HCT116 (cell line): ENCODE data around the gene CAMSAP3. TPM values are rescaled to one million over a fixed set of nuclear protein-coding genes. Genes with fewer than 3 reads are reported as not detected.

Source experiments
- ATAC-seq: fragments of 200-7000 bp; cut with Tn5 transposase; 2 replicates; pipeline ENCODE4 v1.9.1; 2020; ENCODE audit warnings: mild to moderate bottlenecking, moderate library complexity
- BruUV-seq: library from RNA; stranded (reverse); fragments of 400-500 nt; replicated peaks from 2 replicates; lab custom pipeline; 2021; lab: Mats Ljungman, UMichigan
- CTCF ChIA-PET: fragments of 300-600 bp; sonication (Branson Sonifier 250); formaldehyde crosslinking; loops from one replicate; lab custom pipeline; 2021; ENCODE audit warnings: antibody characterized with exemption; lab: Charles Lee
- POLR2A ChIA-PET: fragments of 300-600, 350-600 bp; sonication (Branson Sonifier 250); formaldehyde crosslinking; loops from one replicate; lab custom pipeline; 2021; ENCODE audit warnings: antibody characterized with exemption; lab: Charles Lee
- RAD21 ChIA-PET, 2 experiments: fragments of 300-600 bp; sonication (Branson Sonifier 250); formaldehyde crosslinking; loops; one replicate each; lab custom pipeline; 2023; ENCODE audit warnings: low total read pairs in 2 of 2; ENCODE audit not compliant: uncharacterized antibody in 2 of 2, unreplicated experiment in 2 of 2, low non-redundant PET in 1 of 2; lab: Charles Lee
- DNase-seq: peaks from one replicate; pipeline ENCODE4 v3.0.0-alpha.2; 2010; ENCODE audit warnings: low read depth, low spot score
- H2AFZ ChIP-seq: fragments of 200-600 bp; shearing (Covaris generic), sonication (generic); 2 replicates; pipeline ENCODE4 v1.6.1; 2017; ENCODE audit warnings: low read depth, mixed run types, mixed read lengths, antibody characterized with exemption, low read length; ENCODE audit not compliant: poor library complexity, severe bottlenecking
- H3K27ac ChIP-seq: 2 replicates; pipeline ENCODE4 v1.5.1; 2012; ENCODE audit warnings: low read depth, low read length
- H3K27me3 ChIP-seq: fragments of 200-600 bp; sonication (generic); 2 replicates; pipeline ENCODE4 v1.6.1; 2016; ENCODE audit warnings: mixed run types, low read length, mixed read lengths; ENCODE audit not compliant: insufficient read depth
- H3K36me3 ChIP-seq, 2 experiments: fragments of 200-500 bp in 1 of 2; fragments of 200-600 bp in 1 of 2; sonication (Bioruptor generic) in 1 of 2; sonication (generic) in 1 of 2; 2 replicates each; pipeline versions ENCODE4 v1.5.1 to v1.6.1; 2014 to 2016; ENCODE audit warnings: low read length in 2 of 2, inconsistent platforms in 1 of 2, mixed read lengths in 1 of 2, mixed run types in 1 of 2; ENCODE audit not compliant: insufficient read depth in 2 of 2, control insufficient read depth in 1 of 2
- H3K4me1 ChIP-seq, 2 experiments: fragments of 200-600 bp in 1 of 2; sonication (generic) in 1 of 2; 2 replicates each; pipeline versions ENCODE4 v1.5.1 to v1.6.1; 2012 to 2017; ENCODE audit warnings: low read length in 2 of 2, inconsistent platforms in 1 of 2, mild to moderate bottlenecking in 1 of 2, mixed read lengths in 1 of 2, mixed run types in 1 of 2, moderate library complexity in 1 of 2; ENCODE audit not compliant: insufficient read depth in 2 of 2, control insufficient read depth in 1 of 2
- H3K4me2 ChIP-seq: fragments of 200-600 bp; sonication (generic); 2 replicates; pipeline ENCODE4 v1.6.1; 2017; ENCODE audit warnings: mixed run types, low read length, mixed read lengths
- H3K4me3 ChIP-seq, 2 experiments: fragments of 200-600 bp in 1 of 2; sonication (generic) in 1 of 2; replicated peaks in 1 of 2; 2 replicates each; pipeline ENCODE4 v1.5.1; 2011 to 2016; ENCODE audit warnings: low read length in 2 of 2, control low read depth in 1 of 2, low read depth in 1 of 2, mild to moderate bottlenecking in 1 of 2, mixed read lengths in 1 of 2, mixed run types in 1 of 2
- H3K79me2 ChIP-seq: fragments of 200-600 bp; sonication (generic); 2 replicates; pipeline ENCODE4 v1.6.1; 2017; ENCODE audit warnings: mild to moderate bottlenecking, mixed run types, low read length, moderate library complexity, mixed read lengths; ENCODE audit not compliant: insufficient read depth
- H3K9ac ChIP-seq: fragments of 200-600 bp; sonication (generic); 2 replicates; pipeline ENCODE4 v1.6.1; 2016; ENCODE audit warnings: low read length, mixed read lengths
- H3K9me2 ChIP-seq: fragments of 200-600 bp; sonication (generic), shearing (Covaris generic); 2 replicates; pipeline ENCODE4 v1.6.1; 2017; ENCODE audit warnings: mixed run types, mild to moderate bottlenecking, moderate library complexity; ENCODE audit not compliant: insufficient read depth
- H3K9me3 ChIP-seq, 2 experiments: fragments of 200-500 bp in 1 of 2; fragments of 200-600 bp in 1 of 2; sonication (Bioruptor generic) in 1 of 2; sonication (generic) in 1 of 2; 2 replicates each; pipeline ENCODE4 v1.6.1; 2014 to 2017; ENCODE audit warnings: low read length in 2 of 2, mixed read lengths in 2 of 2, inconsistent platforms in 1 of 2, low read depth in 1 of 2, mild to moderate bottlenecking in 1 of 2, mixed run types in 1 of 2, moderate library complexity in 1 of 2; ENCODE audit not compliant: control insufficient read depth in 1 of 2, insufficient read depth in 1 of 2
- H4K20me1 ChIP-seq: fragments of 200-600 bp; sonication (generic), shearing (Covaris generic); 2 replicates; pipeline ENCODE4 v1.6.1; 2017; ENCODE audit warnings: mixed run types, mild to moderate bottlenecking, moderate library complexity; ENCODE audit not compliant: insufficient read depth
- CEBPB ChIP-seq: IDR thresholded peaks from 2 replicates; pipeline ENCODE4 v1.6.1; 2012; ENCODE audit warnings: low read depth
- CTCF ChIP-seq, 3 experiments: fragments of 200-600 bp in 1 of 3; sonication (generic) in 1 of 3; IDR thresholded peaks in 2 of 3; conservative IDR thresholded peaks in 1 of 3; 2 replicates each; pipeline ENCODE4 v1.5.1; 2012 to 2017; ENCODE audit warnings: low read depth in 2 of 3, low read length in 2 of 3, antibody characterized with exemption in 1 of 3, borderline replicate concordance in 1 of 3, control low read depth in 1 of 3, mild to moderate bottlenecking in 1 of 3, mixed read lengths in 1 of 3, mixed run types in 1 of 3, moderate library complexity in 1 of 3; ENCODE audit not compliant: insufficient read depth in 1 of 3
- EZH2 ChIP-seq: fragments of 200-600 bp; sonication (generic); IDR thresholded peaks from 2 replicates; pipeline ENCODE4 v1.6.1; 2017; ENCODE audit warnings: antibody characterized with exemption, mixed run types
- JUND ChIP-seq: IDR thresholded peaks from 2 replicates; pipeline ENCODE4 v1.6.1; 2012
- RAD21 ChIP-seq: IDR thresholded peaks from 2 replicates; pipeline ENCODE4 v1.6.1; 2012; ENCODE audit warnings: low read depth, mild to moderate bottlenecking
- SP1 ChIP-seq: IDR thresholded peaks from 2 replicates; pipeline ENCODE4 v1.6.1; 2012; ENCODE audit warnings: low read depth
- TCF7L2 ChIP-seq: IDR thresholded peaks from 2 replicates; pipeline ENCODE4 v1.7.0; 2011; ENCODE audit warnings: borderline replicate concordance, inconsistent platforms; ENCODE audit not compliant: insufficient read depth, insufficient read length; ENCODE audit errors: extremely low read depth
- YY1 ChIP-seq: IDR thresholded peaks from 2 replicates; pipeline ENCODE4 v1.6.1; 2011; ENCODE audit warnings: low read length, low read depth, moderate library complexity, mild to moderate bottlenecking; ENCODE audit not compliant: insufficient replicate concordance; ENCODE audit errors: extremely low read depth
- ZFX ChIP-seq: fragments of 450-650 bp; IDR thresholded peaks from 2 replicates; pipeline ENCODE4 v1.6.1; 2017
- ZNF274 ChIP-seq: fragments of 200-500 bp; sonication (Bioruptor generic); IDR thresholded peaks from 2 replicates; pipeline ENCODE4 v1.6.1; 2014; ENCODE audit warnings: mild to moderate bottlenecking, low read depth, low read length, inconsistent platforms
- intact Hi-C: fragments of 100-400 bp; cut with micrococcal nuclease; formaldehyde crosslinking; loops from 2 replicates; pipeline ENCODE4 v1.10.0; 2022
- total RNA-seq: library from RNA; stranded (reverse); gene quantifications from one replicate; pipeline ENCODE4 v1.2.1, GENCODE V29; 2021; ENCODE audit not compliant: unreplicated experiment
- TF ChIP-seq, protein P1 (sequence below): IDR thresholded peaks from 2 replicates; pipeline ENCODE4 v1.6.1; 2012
- TF ChIP-seq, protein P2 (sequence below): IDR thresholded peaks from 2 replicates; pipeline ENCODE4 v1.6.1; 2011; ENCODE audit warnings: mild to moderate bottlenecking, low read length, moderate library complexity; ENCODE audit not compliant: insufficient replicate concordance; ENCODE audit errors: extremely low read depth

The CAMSAP3 gene
- total RNA-seq, 1 experiment from 2014 or later, result 24.0 TPM

DNA sequence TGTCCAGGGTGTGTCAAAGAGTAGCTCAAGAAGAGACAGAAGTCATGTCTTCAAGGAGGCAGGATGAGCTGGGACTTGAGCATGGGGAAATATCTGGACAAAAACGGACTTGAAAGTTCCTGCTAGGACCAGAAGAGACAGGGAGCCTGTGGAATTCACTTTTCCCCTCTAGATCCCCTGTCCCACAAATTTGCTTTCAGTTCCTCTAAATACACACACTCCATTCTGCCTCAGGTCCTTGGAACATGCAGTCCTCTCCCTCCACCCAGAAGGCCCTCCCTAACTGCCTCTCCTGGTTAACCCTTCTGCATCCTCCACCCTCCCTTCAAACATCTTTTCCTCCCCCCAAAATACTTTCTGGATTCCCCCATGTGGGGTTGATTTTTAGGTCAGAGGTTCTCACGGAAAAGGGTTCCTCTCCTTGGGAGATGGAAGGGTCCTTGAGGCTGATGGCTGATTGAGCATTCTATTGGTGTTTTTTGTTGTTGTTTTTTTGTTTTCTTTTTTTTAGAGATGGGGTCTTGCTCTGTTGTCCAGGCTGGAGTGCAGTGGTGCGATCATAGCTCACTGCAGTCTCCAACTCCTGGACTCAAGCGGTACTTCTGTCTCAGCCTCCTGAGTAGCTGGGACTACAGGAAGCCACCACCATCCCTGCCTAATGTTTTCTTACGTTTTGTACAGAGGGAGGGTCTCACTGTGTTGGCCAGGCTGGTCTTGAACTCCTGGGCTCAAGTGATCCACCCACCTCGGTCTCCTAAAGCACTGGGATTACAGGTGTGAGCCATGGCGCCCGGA, 66.3 kb downstream of the CAMSAP3 start:
- TF ChIP-seq CEBPB (no peak), EZH2 (no peak), YY1 (no peak), CTCF (IDR thresholded peaks at IDR 0.05 in 2 of 3, conservative IDR thresholded peaks at IDR 0.05 in 1 of 3; ENCODE audit: borderline replicate concordance in 1 of 3, insufficient read depth in 1 of 3, low read depth in 2 of 3, low read length in 2 of 3) (no peak), TCF7L2 (no peak), RAD21 (no peak), ZFX (no peak), SP1 (no peak), ZNF274 (no peak), JUND (no peak)
- TF ChIP-seq, protein P1, sequence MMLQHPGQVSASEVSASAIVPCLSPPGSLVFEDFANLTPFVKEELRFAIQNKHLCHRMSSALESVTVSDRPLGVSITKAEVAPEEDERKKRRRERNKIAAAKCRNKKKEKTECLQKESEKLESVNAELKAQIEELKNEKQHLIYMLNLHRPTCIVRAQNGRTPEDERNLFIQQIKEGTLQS, result no peak
- TF ChIP-seq, protein P2, sequence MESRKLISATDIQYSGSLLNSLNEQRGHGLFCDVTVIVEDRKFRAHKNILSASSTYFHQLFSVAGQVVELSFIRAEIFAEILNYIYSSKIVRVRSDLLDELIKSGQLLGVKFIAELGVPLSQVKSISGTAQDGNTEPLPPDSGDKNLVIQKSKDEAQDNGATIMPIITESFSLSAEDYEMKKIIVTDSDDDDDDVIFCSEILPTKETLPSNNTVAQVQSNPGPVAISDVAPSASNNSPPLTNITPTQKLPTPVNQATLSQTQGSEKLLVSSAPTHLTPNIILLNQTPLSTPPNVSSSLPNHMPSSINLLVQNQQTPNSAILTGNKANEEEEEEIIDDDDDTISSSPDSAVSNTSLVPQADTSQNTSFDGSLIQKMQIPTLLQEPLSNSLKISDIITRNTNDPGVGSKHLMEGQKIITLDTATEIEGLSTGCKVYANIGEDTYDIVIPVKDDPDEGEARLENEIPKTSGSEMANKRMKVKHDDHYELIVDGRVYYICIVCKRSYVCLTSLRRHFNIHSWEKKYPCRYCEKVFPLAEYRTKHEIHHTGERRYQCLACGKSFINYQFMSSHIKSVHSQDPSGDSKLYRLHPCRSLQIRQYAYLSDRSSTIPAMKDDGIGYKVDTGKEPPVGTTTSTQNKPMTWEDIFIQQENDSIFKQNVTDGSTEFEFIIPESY, result no peak
- H3K4me3 ChIP-seq, result no peak overlapping the region
- POLR2A ChIA-PET, result no interaction called here
- no peak overlapping the region for H3K27ac ChIP-seq
- H2AFZ ChIP-seq, result no peak overlapping the region
- intact Hi-C loops, result no loop called here
- H3K4me2 ChIP-seq, result no peak overlapping the region
- no peak for DNase-seq
- no peaks in the 10 kb centered on the region for H4K20me1 ChIP-seq
- no peaks in the 10 kb centered on the region for H3K36me3 ChIP-seq
- no peaks in the 10 kb centered on the region for H3K9me2 ChIP-seq
- H3K27me3 ChIP-seq, result no peaks in the 10 kb centered on the region
- BruUV-seq, result no TSS peak
- CTCF ChIA-PET, result interaction anchor here (1.2 to 1.3 kb wide), 2 partner anchors 10 to 19 kb away, joined by 3 to 4 read pairs; partner anchors contain the start of gene TRAPPC5
- H3K4me1 ChIP-seq, result no peaks in the 10 kb centered on the region
- RAD21 ChIA-PET, result no interaction called here
- ATAC-seq, result no peak
- H3K9ac ChIP-seq, result no peak overlapping the region
- H3K9me3 ChIP-seq, result no peaks in the 10 kb centered on the region
- H3K79me2 ChIP-seq, result no peaks in the 10 kb centered on the region
